GM19452 (cell line): Measurements from ENCODE around the gene TAF15.

Source experiments
- ATAC-seq: cut with Tn5 transposase; IDR thresholded peaks from one replicate; pipeline ENCODE4 v1.9.1; 2021; ENCODE audit not compliant: unreplicated experiment

The TAF15 gene

GRCh38 chr17:35786941-35787432 is 22.3 kb upstream of the TAF15 start:
- no peak for ATAC-seq

GRCh38 chr17:35788477-35789368 is 20.6 kb upstream of the TAF15 start:
- ATAC-seq = no peak

- ATAC-seq = no peak
Measured at GRCh38 chr17:35790841-35791240, 18.4 kb upstream of the TAF15 start.

- no peak for ATAC-seq
Measured at GRCh38 chr17:35791681-35792350, 17.5 kb upstream of the TAF15 start.

GRCh38 chr17:35793257-35793656 is 16.0 kb upstream of the TAF15 start:
- no peak for ATAC-seq

GRCh38 chr17:35795007-35795870 is 14.0 kb upstream of the TAF15 start, which contains the start of gene MMP28:
Gene MMP28 (minus strand): TSS chr17:35795641. CDS start chr17:35795377, 264 bp downstream.
- ATAC-seq = no peak

GRCh38 chr17:35795871-35796265 is 13.4 kb upstream of the TAF15 start:
- ATAC-seq = no peak

- ATAC-seq = no peak
Measured at GRCh38 chr17:35796942-35797341, 12.3 kb upstream of the TAF15 start.

- no peak for ATAC-seq
Measured at GRCh38 chr17:35797370-35797769, 11.9 kb upstream of the TAF15 start.

GRCh38 chr17:35797918-35798317 is 11.4 kb upstream of the TAF15 start:
- ATAC-seq = no peak

GRCh38 chr17:35799942-35800341 is 9.3 kb upstream of the TAF15 start:
- ATAC-seq = no peak

- ATAC-seq = no peak
Measured at GRCh38 chr17:35801583-35802224, 7.6 kb upstream of the TAF15 start.

GRCh38 chr17:35804658-35805192 is 4.6 kb upstream of the TAF15 start:
- ATAC-seq = no peak

- no peak for ATAC-seq
Measured at GRCh38 chr17:35807371-35808144, 1.7 kb upstream of the TAF15 start.

- no peak for ATAC-seq
Measured at GRCh38 chr17:35808240-35808961, 883 bp upstream of the TAF15 start.

GRCh38 chr17:35809855-35810461 is 674 bp downstream of the TAF15 start:
- no peak for ATAC-seq

- no peak for ATAC-seq
Measured at GRCh38 chr17:35811759-35812158, 2.5 kb downstream of the TAF15 start.

GRCh38 chr17:35812456-35812855 is 3.2 kb downstream of the TAF15 start:
- no peak for ATAC-seq
